NCI-H345 treated with DMSO at 0.1 percent for 48 hours (cell line): Measurements from ENCODE around the gene LIMD2.

ENCODE experiments used
- DNase-seq: peaks from one replicate; lab custom pipeline; 2025; ENCODE audit not compliant: unreplicated experiment; lab: John Stamatoyannopoulos, UW

Gene LIMD2

GRCh38 chr17:63682981-63683380, 16.9 kb downstream of the LIMD2 start:
- no peak for DNase-seq

- no peak for DNase-seq
Observed at GRCh38 chr17:63682441-63682840, 17.5 kb downstream of the LIMD2 start.

DNA sequence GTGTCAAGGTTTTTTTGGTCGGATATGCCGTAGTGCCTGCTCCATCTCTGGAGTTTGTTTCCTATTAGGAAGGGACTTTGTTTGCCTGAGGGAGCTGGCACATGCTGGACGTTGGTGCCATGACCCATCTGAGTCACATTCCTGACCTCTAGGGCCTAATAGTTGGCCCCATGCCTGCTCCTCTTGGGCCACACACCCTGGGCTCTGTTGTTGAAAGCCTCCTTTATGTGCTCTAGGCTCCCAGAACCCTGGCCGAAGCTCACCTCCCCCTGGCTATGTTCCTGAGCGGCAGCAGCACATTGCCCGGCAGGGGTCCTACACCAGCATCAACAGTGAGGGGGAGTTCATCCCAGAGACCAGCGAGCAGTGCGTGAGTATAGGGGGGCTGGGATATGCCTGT, 18.4 kb downstream of the LIMD2 start:
- no peak for DNase-seq

DNA sequence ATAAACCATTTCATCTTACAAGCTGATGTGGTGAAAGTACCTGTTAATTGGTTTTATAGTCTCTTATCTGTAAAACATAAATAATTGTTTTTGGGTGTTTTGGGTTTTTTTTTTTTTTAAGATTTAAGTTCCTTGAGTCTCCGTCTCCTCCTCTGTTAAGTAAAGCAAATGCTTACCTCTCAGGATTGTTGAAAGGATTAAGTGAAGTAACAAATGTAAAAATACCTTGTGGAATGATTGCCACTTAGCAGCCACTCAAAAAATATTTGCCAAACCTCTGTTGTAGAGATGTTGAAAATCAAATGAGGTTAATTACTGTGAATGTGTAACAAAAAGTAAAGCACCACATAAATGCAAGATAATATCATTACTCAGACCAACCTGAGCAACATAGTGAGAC, 19.2 kb downstream of the LIMD2 start:
- DNase-seq, result no peak

DNA sequence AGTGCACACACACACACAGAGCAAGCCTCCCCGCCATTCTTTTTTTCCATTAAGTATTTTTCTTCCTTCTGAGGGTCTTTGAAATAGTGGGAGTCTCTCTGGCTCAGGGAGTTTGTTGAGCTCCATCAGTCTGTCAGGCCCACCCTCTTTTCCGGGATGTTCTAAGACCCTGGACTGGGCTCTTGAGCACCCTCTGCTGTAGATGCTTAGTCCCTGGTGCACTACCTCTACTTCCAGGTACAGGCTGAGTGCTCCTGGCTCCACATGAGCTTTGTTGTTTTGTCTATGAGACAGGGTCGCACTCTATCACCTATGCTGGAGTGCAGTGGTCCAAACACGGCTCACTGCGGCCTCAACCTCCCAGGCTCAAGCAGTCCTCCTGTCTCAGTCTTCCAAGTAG, 20.7 kb downstream of the LIMD2 start:
- DNase-seq, result no peak

DNA sequence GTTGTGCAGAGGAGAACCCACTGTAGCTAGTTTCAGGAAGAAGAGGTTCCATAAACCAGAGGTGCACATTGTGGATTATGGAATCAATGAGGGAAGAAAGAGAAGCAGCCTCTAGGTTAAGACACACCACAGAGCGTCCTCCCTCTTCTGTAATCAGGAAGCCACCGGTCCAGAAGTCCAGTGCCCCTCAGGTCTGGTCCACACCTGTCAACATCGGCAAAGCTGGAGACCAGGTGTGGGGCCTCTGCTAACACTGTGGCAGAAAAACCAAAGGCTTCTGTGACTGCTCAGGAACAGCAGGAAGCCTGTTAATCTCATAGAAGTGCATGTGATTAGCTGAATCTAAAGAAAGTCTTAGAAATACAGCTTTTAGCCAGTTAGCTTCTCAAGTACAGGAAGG, 23.3 kb downstream of the LIMD2 start:
- no peak for DNase-seq

DNA sequence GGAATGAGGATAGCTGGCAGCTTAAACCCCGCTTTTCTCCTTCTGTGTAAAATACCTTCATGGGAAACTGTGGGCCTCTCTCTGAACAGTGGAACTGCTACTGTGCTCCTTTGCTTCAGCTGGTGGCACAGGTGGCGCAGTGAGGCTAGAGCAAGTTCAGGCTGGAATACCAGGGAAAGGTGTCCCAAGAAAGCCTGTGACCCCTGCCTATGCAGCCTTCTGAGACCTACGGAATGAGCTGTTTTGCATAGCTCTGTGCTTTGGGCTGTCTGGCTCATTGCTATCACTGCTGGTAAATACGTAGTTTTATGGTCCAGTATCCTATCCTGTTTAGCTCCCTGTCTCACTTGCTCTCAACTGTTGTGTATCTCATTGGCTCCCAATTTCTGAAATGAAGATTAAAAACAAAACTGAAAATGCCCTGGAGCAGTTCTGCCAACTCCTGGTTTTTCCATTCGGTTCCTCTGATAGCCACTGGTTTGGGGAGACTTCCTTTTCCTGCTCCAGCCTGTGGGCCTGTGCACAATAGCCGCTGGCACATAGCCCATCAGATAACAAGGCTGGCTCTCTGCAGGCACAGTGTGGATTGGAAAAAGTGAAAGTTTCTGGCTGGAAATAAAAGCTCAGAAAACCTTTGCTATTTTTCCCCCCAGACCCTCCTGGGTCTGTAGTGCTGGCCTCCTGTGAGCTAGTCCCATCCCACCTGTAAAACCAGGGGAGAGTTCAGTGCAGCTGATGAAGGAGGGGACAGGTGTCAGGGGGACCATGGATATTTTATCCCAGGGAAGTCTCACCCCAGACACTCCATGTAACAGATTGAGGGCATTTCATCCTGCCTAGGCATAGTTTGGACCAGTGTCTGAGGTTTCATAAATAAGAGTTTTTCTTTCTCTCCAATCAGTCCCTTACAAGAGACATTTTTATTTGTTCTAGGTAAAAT, 24.0 kb downstream of the LIMD2 start:
- DNase-seq, result no peak

DNA sequence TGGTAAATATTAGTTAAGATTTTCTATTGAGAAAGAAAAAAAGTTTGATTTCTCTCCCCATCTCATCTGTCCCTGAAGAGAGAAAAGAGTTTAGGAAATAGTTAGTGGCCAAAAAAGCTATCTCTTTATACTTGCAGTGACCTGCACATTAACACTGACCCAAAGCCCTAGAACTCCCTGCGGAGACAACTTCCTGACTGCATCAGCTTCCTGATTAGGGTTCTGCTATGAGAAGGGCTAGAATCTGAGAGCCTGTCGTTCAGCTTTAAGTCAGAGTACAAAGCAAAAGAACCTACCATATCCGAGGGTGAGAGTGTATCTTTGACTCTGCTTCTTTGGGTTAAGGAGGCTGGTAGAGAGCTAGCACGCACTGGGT, 24.7 kb downstream of the LIMD2 start:
- no peak for DNase-seq

DNA sequence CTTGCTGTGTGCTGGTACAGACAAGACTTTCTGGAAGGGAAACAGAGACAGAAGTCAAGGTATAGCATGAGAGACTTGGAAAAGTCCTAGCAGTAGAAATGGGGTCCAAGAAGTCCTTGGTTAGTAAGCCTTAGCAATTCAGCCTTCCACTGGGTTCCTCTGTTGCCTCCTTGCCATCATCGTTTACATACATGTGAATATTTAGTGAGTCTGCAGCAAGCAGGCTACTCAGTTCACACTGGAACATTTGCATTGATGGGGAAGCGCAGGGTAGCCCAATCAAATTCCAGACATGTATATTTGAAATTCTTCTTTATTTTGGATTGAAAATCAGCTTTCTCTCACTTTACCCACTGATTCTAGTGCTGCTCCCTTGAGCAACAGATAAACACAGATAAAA, 27.1 kb downstream of the LIMD2 start:
- no peak for DNase-seq

DNA sequence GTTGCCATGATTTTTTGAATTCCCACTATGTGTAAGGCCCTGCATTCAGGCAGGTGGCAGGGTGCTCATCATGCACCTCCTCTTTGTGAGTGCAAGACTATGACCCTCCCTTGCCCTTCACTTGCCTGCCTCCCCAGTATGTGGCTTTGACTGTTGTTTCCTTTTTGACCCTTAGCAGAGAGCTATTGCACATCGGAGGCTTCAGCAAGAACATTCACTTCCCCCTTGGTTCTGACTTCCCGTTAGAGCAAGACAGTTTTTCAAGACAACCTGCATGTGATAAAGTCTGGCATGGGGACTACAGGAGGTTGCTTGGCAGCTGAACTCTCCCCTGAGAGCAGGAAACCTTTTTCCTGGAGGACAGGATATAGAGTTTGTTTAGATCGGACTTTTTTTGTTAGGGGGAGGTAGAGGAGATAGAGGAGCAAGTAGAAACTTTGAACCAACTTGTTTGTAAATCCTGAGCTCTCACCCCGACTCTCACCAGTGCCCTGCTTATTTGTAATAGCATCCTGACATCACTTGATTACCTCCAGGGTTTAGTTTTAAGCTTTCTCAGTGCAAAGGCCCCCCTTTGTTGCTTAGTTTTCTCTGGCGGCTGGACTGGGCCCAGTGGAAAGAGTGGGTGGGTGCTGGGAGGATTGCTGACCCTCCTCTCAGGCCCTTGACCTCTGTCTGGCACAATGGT, 34.3 kb downstream of the LIMD2 start:
- no peak for DNase-seq

GRCh38 chr17:63659850-63660249, 40.1 kb downstream of the LIMD2 start:
- no peak for DNase-seq

GRCh38 chr17:63658366-63658765, 41.6 kb downstream of the LIMD2 start:
- DNase-seq, result no peak

GRCh38 chr17:63657786-63658185, 42.1 kb downstream of the LIMD2 start:
- no peak for DNase-seq

GRCh38 chr17:63653050-63653449, 46.9 kb downstream of the LIMD2 start:
- DNase-seq, result no peak

GRCh38 chr17:63652106-63652505, 47.8 kb downstream of the LIMD2 start:
- no peak for DNase-seq

- no peak for DNase-seq
Observed at GRCh38 chr17:63649813-63650212, 50.1 kb downstream of the LIMD2 start.

- DNase-seq, result no peak
Observed at GRCh38 chr17:63647936-63648335, 52.0 kb downstream of the LIMD2 start.

GRCh38 chr17:63647065-63647725, 52.7 kb downstream of the LIMD2 start:
- DNase-seq, result no peak

- DNase-seq, result no peak
Observed at GRCh38 chr17:63646488-63646806, 53.5 kb downstream of the LIMD2 start.
